C4-2B (cell line): Measurements from ENCODE around the gene PCDHB4.
"Not testable (repeated sequence)": the region's sequence is repeated elsewhere in the genome, so short reads cannot be mapped to it uniquely, and the experiment has no call there.

Experiments
- H3K27ac ChIP-seq: fragments of 450-650 bp; 2 replicates; pipeline ENCODE4 v1.5.1; 2017
- ZFX ChIP-seq: fragments of 450-650 bp; IDR thresholded peaks from 2 replicates; pipeline ENCODE4 v1.6.1; 2017
- TF ChIP-seq, protein P1 (sequence below): fragments of 450-650 bp; conservative IDR thresholded peaks from 2 replicates; pipeline ENCODE4 v1.5.1; 2017; ENCODE audit warnings: mild to moderate bottlenecking

The PCDHB4 gene

DNA sequence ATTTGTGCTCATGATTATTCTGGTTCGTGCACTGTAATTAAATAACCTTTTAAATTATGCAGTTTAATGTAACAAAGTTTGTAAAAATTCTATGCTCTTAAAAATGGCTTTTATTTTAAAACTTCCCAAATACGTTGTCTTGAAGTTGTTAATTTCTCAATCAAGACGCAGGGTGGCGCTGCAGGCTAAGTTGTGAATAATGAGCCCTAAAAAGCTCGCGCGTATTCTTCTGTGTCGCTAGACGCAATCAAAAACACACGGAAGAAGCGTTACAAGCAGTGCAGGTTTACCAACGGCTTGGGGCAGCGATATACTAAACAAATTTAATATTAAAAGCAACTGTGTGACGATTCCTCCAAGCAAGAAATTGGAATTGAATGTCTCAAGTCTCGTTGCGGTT is at the start of gene PCDHB4:
Gene PCDHB4 (plus strand): TSS at position 256 of the 400 bp plus-strand sequence. CDS start 181 bp downstream, outside the sequence.
- no peak within 1 kb of the TSS for H3K27ac ChIP-seq
- TF ChIP-seq, protein P1, sequence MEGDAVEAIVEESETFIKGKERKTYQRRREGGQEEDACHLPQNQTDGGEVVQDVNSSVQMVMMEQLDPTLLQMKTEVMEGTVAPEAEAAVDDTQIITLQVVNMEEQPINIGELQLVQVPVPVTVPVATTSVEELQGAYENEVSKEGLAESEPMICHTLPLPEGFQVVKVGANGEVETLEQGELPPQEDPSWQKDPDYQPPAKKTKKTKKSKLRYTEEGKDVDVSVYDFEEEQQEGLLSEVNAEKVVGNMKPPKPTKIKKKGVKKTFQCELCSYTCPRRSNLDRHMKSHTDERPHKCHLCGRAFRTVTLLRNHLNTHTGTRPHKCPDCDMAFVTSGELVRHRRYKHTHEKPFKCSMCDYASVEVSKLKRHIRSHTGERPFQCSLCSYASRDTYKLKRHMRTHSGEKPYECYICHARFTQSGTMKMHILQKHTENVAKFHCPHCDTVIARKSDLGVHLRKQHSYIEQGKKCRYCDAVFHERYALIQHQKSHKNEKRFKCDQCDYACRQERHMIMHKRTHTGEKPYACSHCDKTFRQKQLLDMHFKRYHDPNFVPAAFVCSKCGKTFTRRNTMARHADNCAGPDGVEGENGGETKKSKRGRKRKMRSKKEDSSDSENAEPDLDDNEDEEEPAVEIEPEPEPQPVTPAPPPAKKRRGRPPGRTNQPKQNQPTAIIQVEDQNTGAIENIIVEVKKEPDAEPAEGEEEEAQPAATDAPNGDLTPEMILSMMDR = peak; percentile 75
- no peak for TF ChIP-seq ZFX

- H3K27ac ChIP-seq = no peak overlapping the region
- TF ChIP-seq, protein P1 = no peak
- TF ChIP-seq ZFX = no peak
These were observed 43.8 kb upstream of the PCDHB4 start for GRCh38 chr5:141077826-141078225.

GRCh38 chr5:141082228-141082627 is 39.4 kb upstream of the PCDHB4 start:
- TF ChIP-seq, protein P1 = no peak
- no peak for TF ChIP-seq ZFX

GRCh38 chr5:141084487-141084989 is 37.1 kb upstream of the PCDHB4 start:
- H3K27ac ChIP-seq = no peak overlapping the region; the same call in 1 of the 2 replicates
- TF ChIP-seq ZFX = no peak
- TF ChIP-seq, protein P1 = peak; percentile 83

More at GRCh38 chr5:141082228-141082627, 39.4 kb upstream of the PCDHB4 start:
- H3K27ac ChIP-seq = no peak overlapping the region

DNA sequence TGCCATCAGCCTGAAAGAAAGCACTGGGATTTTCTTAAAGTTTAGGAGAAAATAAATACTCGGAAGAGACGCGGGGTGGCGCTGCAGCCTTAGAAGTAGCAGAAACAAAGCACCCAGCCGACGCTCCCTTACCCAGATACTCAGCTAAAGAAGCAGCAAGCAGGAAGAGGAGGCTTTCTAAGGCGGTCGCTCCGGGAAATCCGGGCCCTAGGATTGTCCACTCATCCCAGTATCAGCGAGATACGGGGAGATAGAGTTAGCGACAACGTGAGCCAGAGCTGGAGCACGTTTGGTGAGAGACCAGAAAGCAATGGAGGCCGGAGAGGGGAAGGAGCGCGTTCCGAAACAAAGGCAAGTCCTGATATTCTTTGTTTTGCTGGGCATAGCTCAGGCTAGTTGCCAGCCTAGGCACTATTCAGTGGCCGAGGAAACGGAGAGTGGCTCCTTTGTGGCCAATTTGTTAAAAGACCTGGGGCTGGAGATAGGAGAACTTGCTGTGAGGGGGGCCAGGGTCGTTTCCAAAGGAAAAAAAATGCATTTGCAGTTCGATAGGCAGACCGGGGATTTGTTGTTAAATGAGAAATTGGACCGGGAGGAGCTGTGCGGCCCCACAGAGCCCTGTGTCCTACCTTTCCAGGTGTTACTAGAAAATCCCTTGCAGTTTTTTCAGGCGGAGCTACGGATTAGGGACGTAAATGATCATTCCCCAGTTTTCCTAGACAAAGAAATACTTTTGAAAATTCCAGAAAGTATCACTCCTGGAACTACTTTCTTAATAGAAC is 26.9 kb upstream of the PCDHB4 start, which contains the start of gene PCDHB2:
Gene PCDHB2 (plus strand): TSS at position 135 of the 782 bp plus-strand sequence. CDS start 176 bp downstream, at position 311.
- H3K27ac ChIP-seq = no peak within 1 kb of the TSS
- TF ChIP-seq, protein P1 = peak; percentile 70
- TF ChIP-seq ZFX = no peak

GRCh38 chr5:141095263-141095641 is 26.4 kb upstream of the PCDHB4 start:
- no peak overlapping the region for H3K27ac ChIP-seq
- TF ChIP-seq, protein P1 = no peak
- no peak for TF ChIP-seq ZFX

- not testable (repeated sequence) for H3K27ac ChIP-seq
These were observed 25.4 kb upstream of the PCDHB4 start for GRCh38 chr5:141096181-141096580.

GRCh38 chr5:141096586-141096985 is 25.0 kb upstream of the PCDHB4 start:
- not testable (repeated sequence) for H3K27ac ChIP-seq
